IPS-NIHi11 (cell line): ENCODE data around the gene MEST.
"Not testable (repeated sequence)": the region's sequence is repeated elsewhere in the genome, so short reads cannot be mapped to it uniquely, and the experiment has no call there.

Source experiments
- DNase-seq: peaks from one replicate; pipeline ENCODE4 v3.0.0; 2012; ENCODE audit warnings: mixed read lengths, low spot score

The MEST gene, protein sequence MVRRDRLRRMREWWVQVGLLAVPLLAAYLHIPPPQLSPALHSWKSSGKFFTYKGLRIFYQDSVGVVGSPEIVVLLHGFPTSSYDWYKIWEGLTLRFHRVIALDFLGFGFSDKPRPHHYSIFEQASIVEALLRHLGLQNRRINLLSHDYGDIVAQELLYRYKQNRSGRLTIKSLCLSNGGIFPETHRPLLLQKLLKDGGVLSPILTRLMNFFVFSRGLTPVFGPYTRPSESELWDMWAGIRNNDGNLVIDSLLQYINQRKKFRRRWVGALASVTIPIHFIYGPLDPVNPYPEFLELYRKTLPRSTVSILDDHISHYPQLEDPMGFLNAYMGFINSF

GRCh38 chr7:130491841-130492522, at the start of gene MEST:
Gene MEST (plus strand): TSS chr7:130492085. CDS start chr7:130492314, 229 bp downstream.
- no peak for DNase-seq

DNA sequence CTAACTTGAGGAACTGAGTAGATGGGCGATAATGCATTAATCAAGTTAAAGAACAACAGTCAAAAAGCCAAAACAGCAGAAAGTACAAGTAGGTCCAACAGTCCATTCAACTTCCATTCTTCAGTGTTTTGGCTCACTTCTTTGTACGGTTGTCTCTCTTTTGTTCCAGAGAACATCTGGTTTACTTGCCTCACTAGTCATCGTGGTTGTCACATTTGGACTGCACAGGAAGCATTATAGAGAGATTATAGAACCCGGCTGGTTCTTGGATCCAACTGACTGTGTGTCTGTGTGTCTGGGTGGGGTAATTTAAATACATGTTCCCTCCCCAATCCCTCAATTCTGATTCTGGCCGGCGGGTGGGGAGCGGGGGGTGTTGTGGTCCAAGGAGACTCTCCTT, 49.3 kb upstream of the MEST start:
- DNase-seq = no peak

DNA sequence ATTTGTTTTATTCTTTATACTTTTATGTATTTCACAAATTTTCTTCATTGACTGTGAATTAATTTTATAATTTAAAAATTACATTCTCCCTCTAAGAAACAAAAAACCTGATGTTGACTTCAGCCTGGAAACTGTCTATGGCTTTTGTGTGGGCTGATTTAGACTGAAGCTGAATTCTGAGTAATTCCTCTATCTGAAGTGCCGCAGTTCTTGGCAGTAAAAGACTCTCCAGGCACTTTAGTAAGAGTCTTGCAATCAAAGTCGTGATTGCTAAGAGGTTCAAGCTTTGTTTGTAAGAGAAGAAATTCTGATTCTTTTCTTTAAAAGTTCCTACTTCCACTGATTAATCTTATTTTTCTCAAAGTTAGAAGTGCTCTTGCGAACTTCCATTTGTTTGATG, 47.7 kb upstream of the MEST start:
- no peak for DNase-seq

DNA sequence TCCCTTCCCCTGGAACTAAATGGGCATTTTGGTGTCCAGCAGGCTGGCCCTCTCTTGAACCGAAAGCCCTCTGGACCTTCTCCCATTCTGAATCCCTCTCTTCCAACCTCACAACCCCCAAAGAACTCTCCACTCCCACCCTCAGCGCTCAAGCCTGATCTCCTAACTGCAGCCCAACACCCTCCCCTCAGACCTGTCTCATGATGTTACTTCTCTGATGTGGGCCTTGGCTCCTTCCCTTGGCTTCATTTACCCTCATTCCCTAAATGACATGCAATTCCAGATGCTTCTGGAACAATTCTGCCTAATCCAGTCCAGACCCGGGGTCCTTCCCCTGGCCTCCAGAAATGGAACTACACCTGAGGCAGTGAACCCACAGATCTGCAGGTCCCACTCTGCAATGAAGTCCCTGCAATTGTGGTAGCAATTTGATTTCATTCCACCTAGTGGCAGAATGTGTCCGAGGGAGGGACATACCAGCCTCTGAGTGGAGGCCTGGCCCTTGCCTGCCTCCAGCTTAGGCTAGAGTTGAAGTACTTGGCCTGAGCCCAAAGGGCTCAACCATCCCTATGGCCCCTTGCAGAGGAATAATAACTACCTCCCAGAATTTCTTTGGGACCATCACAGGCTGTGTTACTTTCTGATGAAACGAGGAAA, 47.0 kb upstream of the MEST start:
- no peak for DNase-seq

DNA sequence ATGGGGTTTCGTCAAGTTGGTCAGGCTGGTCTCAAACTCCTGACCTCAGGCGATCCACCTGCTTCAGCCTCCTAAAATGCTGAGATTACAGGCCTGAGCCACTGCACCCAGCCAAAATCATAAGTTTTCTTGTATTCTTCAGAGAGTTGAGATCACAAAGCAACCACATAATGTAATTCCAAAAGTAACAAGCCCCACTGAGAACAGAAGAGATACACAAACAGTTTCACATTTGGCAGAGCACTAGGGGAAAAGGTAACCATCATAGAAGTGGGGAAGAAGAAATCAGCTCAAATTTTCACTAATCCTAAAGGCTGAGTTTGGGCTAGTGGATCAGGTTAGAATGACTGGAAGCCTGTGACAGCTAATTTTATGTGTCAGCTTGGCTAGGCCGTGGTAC, 45.6 kb upstream of the MEST start:
- no peak for DNase-seq

- not testable (repeated sequence) for DNase-seq
Observed at GRCh38 chr7:130451344-130451743, 40.5 kb upstream of the MEST start.

DNA sequence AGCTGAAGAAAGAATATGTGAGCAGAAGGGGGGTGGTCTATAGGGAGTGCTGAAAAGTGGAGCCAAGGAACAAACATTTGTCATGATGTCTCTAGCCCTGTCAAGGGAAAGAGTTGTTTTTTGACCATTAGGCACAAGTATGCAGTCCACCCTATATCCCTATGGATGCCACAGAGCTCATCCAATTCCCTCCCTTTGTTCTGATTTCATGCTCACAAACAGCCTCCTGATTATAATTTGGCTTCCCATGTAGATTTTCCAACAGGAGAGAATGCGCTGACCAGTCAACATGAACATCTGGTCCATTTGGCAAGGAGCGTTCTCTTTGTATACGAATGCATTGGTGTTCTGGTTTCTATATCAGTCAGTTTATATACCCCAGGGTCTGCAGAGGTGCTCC, 38.9 kb upstream of the MEST start:
- no peak for DNase-seq

GRCh38 chr7:130454959-130455358, 36.9 kb upstream of the MEST start:
- no peak for DNase-seq

DNA sequence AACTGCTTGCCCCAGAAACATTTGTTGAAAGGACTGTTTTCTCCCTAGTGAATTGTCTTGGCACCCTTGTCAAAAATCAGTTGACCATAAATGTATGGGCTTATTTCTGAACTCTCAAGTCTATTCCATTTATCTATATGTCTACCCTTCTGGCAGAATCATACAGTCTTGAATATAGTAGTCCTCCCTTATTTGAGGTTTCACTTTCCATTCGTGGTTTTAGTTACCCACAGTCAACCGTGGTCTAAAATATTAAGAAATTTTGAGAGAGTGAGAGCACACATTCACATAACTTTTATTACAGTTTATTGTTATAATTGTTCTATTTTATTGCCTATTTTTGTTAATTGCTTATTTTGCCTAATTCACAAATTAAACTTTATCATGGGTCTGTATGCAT, 33.6 kb upstream of the MEST start:
- DNase-seq = no peak

- no peak for DNase-seq
Observed at GRCh38 chr7:130461272-130461671, 30.6 kb upstream of the MEST start.

DNA sequence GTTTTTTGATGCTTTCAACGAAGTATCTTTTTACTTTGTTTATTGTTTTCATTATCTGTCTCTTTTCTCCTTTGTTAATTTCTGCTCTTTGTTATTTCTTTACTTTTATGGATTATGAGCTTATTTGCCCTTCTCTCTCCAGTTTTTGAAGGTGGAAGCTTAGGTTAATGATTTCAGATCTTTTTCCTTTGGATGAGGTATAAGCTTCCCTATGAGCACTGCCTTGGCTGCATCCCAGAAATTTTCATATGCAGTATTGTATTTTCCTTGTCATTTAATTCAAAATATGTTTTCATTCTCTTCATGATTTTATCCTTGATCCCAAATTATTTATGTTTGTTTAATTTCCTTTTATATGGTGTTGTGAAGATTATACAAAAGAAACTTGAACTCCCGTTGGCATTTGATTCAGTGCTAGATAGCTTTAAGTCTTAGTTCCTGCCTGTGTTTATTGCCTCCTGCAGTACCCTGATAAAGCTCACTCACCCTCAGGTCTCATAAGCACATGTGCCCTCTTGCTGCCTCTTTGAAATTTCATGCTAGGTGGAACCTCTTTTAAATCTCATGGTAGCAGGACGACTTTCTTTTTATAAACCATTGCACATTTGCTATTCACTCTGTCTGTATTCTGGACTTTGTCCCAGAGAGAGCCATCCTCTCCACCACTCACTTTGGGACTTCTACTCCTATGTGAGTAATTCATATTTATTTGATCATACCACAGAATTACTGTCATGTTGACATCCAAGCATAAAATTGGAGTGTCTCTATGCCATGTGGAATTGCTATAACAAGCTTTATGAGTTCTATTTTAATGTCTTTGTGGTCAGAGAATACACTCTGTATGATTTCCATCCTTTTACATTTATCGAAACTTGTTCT, 28.1 kb upstream of the MEST start:
- DNase-seq = no peak

DNA sequence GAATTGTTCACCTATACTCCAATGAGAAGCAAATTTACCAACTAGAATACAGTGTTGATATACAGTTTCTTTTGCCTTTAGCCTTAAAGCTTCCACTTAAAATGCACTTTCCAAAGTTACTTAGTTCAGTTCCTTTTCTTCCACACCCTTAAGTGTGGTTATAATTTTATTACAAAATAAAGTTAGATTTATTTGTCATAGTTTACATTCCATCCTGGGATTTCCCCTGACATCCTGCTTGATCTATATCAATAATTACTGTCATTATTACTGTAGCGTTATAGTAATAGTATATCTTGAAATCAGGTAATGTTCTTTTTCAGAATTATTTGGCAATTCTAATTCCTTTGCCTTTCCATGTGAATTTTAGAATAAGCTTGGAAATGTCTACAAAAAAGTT, 23.3 kb upstream of the MEST start:
- DNase-seq = no peak

GRCh38 chr7:130471974-130472373, 19.9 kb upstream of the MEST start:
- DNase-seq = no peak

- no peak for DNase-seq
Observed at GRCh38 chr7:130473289-130473688, 18.6 kb upstream of the MEST start.

GRCh38 chr7:130473876-130474275, 18.0 kb upstream of the MEST start:
- no peak for DNase-seq

DNA sequence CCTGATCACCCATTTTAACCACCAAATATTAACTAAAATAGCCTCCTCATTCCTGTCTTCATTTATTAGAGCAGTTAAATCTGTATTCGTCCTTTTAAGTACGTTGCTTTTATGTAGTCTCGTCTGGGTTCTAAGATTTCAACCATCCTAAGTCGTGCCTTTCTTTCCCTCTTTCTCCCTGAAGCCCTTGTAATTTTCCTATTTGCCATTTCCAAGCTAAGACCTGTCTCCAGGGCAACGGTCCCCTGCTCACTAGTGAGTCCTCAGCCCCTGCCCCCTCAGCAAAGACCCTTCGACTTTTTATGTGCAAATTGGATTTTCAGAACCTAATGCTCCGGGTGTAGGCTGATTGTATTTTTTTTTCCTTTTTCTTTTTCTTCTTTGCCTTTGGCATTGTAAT, 16.1 kb upstream of the MEST start:
- DNase-seq = no peak

GRCh38 chr7:130476297-130477150, 15.4 kb upstream of the MEST start:
- DNase-seq = no peak

DNA sequence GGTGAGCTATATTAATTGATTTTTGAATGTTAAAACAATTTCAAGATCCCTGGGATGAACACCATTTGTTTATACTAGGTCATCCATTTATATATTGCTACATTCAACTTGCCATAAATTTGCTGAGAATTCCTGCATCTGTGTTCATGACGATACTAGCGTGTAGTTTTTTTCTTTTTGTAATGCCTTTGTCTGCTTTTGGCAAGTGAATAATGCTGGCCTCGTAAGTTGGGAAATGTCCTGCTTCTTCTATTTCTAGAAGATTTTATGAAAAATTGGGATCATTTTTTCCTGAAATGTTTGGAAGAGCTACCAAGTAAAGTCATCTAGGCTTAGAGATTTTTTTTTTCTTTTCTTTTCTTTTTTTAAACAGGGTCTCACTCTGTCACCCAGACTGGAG, 12.9 kb upstream of the MEST start:
- DNase-seq = no peak

DNA sequence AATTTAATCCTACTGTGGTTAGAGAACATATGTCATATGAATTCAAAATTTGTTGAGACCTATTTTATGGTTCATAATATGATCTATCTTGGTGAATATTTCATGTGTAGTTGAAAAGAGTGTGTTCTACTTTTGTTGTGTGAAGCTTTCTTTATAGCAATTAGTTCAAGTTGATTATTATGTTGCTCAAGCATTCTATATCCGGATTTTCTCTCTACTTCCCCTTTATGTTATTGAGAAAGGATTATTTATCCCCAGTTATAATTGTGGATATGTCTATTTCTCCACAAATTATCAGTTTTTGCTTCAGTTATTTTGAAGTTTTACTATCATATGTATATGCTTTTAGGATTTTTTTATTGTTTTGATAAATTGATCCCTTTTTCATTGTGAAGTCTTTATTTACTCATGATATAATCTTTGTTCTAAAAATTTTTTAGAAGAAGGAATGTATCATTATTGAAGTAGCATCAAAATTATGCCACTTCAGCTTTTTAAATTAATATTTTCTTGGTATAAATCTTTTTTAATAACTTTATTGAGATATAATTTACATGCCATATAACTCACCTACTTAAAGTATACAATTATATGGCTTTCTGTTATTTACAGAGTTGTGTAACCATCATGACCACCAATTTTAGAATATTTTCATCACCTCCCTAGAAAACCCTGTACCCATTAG, 12.0 kb upstream of the MEST start:
- DNase-seq = no peak

DNA sequence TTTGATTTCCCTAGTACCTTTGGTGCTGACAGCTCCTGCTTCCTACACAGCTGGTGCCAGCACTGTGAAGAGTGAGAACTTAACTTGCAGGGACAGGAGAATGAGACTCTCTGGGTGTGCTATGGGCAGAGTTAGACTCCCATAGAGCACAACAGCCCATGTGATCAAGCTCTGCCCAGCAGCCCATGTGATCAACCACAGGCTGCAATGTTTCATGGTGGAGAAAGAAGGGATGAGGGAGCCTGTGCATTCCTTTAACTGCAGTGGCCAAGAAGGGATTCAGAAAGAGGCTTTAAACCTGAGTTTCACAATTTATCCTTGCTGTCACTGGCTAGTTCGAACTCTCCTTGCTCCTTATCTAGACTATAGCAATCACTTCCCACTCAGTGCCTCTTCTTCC, 10.0 kb upstream of the MEST start:
- DNase-seq = no peak

- DNase-seq = no peak
Observed at GRCh38 chr7:130483031-130483430, 8.9 kb upstream of the MEST start.
